Erythroblast (primary cell): Measurements from ENCODE around the gene AEN.

Experiments used
- GATA1 ChIP-seq: IDR thresholded peaks from 2 replicates; pipeline ENCODE4 v1.6.1; 2011; ENCODE audit warnings: low read depth, mild to moderate bottlenecking, control low read depth, low read length, moderate library complexity
- POLR2A ChIP-seq: IDR thresholded peaks from 2 replicates; pipeline ENCODE4 v1.6.1; 2011; ENCODE audit warnings: mild to moderate bottlenecking, low read length

DNA sequence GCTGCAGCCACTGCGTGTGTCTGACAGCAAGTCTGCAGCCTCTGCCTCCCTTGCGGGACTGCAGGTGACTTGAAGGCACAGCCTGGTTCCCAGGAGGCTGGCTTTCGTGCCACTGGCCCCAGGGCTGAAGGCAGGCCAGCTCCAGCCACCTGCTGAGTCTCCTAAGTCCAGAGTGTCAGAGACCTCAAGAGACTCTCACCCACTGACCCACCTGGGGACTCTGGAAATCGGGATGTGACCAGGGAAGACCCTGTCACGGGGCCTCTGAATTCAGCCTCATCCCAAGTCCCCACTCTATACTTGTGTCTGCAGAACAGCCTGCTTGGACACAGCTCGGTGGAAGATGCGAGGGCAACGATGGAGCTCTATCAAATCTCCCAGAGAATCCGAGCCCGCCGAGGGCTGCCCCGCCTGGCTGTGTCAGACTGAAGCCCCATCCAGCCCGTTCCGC, 34.0 kb downstream of the AEN start:
- no peak for TF ChIP-seq POLR2A
- no peak for TF ChIP-seq GATA1
